GM10266 (cell line): ENCODE measurements around the gene CCDC12.

ENCODE experiments used
- DNase-seq: peaks from one replicate; pipeline ENCODE4 v3.0.0; 2012; ENCODE audit errors: extremely low spot score
- CTCF ChIP-seq: IDR thresholded peaks from 2 replicates; pipeline ENCODE4 v1.5.1; 2012; ENCODE audit warnings: mild to moderate bottlenecking, low read depth; ENCODE audit not compliant: control insufficient read depth, insufficient read depth; ENCODE audit errors: missing control alignments

CCDC12 gene

DNA sequence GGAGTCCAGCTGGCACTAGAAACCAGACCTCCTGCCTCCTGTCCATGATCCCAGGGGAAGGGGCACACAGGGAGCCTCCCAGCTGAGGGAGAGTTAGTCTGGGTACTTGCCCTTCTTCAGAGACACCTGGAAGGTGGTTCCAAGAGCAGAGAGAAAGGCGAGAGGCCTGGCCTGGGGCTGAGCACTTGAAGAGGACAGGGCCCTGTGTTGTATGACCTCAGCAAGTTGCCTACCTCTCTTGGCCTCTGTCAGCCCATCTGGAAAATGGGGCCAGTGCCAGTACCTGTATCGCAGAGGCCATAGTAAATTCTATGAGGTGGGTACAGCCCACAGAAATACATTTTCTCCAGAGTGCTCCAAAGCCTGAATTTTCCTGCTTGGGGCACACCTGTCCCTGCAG lies 79.5 kb downstream of the CCDC12 start:
- no peak for TF ChIP-seq CTCF
- DNase-seq, result no peak

GRCh38 chr3:46896386-46896785 lies 80.2 kb downstream of the CCDC12 start:
- DNase-seq, result no peak
- no peak for TF ChIP-seq CTCF

GRCh38 chr3:46895761-46896160 lies 80.8 kb downstream of the CCDC12 start:
- no peak for TF ChIP-seq CTCF
- no peak for DNase-seq

DNA sequence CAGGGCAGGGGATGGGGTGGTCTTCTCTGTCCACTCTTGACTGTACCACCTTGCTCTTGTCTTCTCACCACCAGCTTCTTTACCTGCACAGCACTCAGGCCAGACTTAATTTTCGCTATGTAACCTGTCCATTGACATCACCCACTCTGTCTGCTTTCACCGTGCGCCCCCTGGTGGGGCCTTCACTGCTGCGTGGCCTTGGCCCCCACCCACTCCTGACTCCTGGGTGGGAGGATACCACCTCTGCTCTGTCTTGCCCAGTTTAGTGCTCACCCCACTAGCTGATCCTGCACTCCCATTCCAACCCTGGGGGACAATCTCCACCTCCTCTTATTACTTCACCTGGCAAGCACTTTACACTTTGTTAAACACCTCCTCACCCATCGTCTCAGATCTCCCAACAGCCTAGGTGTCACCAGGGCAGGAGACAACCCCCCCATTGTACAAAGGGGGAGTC lies 81.3 kb downstream of the CCDC12 start:
- peak; percentile 84 for TF ChIP-seq CTCF
- DNase-seq, result peak; percentile 87

DNA sequence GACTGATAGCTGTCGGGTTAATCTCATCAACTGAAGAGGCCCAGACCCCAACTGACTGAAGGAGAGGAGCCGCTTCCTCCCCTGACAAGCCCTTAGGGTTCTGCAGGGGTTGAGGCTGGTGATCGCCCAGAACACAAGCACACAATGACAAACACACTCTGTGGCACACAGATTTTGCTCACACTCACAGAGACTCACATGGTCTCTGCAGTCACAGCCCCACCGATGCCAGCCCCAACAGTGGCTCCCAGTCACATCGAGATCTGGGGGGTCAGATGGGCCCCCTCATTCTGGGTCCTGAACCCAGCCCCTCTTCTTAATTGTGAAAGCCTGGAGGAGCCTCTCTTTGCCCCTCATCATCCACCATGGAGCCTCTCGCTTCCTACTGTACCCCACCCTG lies 82.3 kb downstream of the CCDC12 start:
- no peak for TF ChIP-seq CTCF
- DNase-seq, result no peak

- no peak for TF ChIP-seq CTCF
- no peak for DNase-seq
These were observed 82.8 kb downstream of the CCDC12 start for GRCh38 chr3:46893763-46894162.

GRCh38 chr3:46893146-46893748 lies 83.3 kb downstream of the CCDC12 start:
- DNase-seq, result no peak
- TF ChIP-seq CTCF, result no peak
